ENCODE measurements around the gene SPRR2G.
"Not testable (repeated sequence)": the region's sequence is repeated elsewhere in the genome, so short reads cannot be mapped to it uniquely, and the experiment has no call there.

The SPRR2G gene

GRCh38 chr1:153150846-153151245, at the start of gene SPRR2G:
SPRR2G (minus strand) TSS chr1:153150890; CDS start chr1:153150110, 780 bp downstream.
- DNase-seq (ENCODE audit: low read depth), result no peak

- DNase-seq (ENCODE audit: low read depth), result no peak
These were observed 44.5 kb upstream of the SPRR2G start for GRCh38 chr1:153195216-153195615.

- no peak for DNase-seq (ENCODE audit: low read depth)
These were observed 43.8 kb upstream of the SPRR2G start for GRCh38 chr1:153194331-153195050.

GRCh38 chr1:153192697-153193096, 42.0 kb upstream of the SPRR2G start:
- no peak for DNase-seq (ENCODE audit: low read depth)

- DNase-seq (ENCODE audit: low read depth), result no peak
These were observed 39.7 kb upstream of the SPRR2G start for GRCh38 chr1:153190373-153190772.

GRCh38 chr1:153188301-153188700, 37.6 kb upstream of the SPRR2G start:
- not testable (repeated sequence) for DNase-seq (ENCODE audit: low read depth)

- no peak for DNase-seq (ENCODE audit: low read depth)
These were observed 29.9 kb upstream of the SPRR2G start for GRCh38 chr1:153180556-153180955.

GRCh38 chr1:153178922-153179321, 28.2 kb upstream of the SPRR2G start:
- no peak for DNase-seq (ENCODE audit: low read depth)

GRCh38 chr1:153174624-153175023, 23.9 kb upstream of the SPRR2G start:
- DNase-seq (ENCODE audit: low read depth), result no peak

GRCh38 chr1:153168686-153169085, 18.0 kb upstream of the SPRR2G start:
- DNase-seq (ENCODE audit: low read depth), result no peak

- DNase-seq (ENCODE audit: low read depth), result no peak
These were observed 4.9 kb upstream of the SPRR2G start for GRCh38 chr1:153155541-153155940.

GRCh38 chr1:153152481-153152880, 1.8 kb upstream of the SPRR2G start:
- no peak for DNase-seq (ENCODE audit: low read depth)

- DNase-seq (ENCODE audit: low read depth), result no peak
These were observed 9.3 kb downstream of the SPRR2G start for GRCh38 chr1:153141377-153141776.

- no peak for DNase-seq (ENCODE audit: low read depth)
These were observed 10.2 kb downstream of the SPRR2G start for GRCh38 chr1:153140484-153140883.

- DNase-seq (ENCODE audit: low read depth), result no peak
These were observed 16.9 kb downstream of the SPRR2G start for GRCh38 chr1:153133743-153134142.

- DNase-seq (ENCODE audit: low read depth), result no peak
These were observed 17.4 kb downstream of the SPRR2G start for GRCh38 chr1:153133267-153133666.

GRCh38 chr1:153128688-153129087, 22.0 kb downstream of the SPRR2G start:
- DNase-seq (ENCODE audit: low read depth), result not testable (repeated sequence)

GRCh38 chr1:153127296-153127695, 23.4 kb downstream of the SPRR2G start:
- no peak for DNase-seq (ENCODE audit: low read depth)

GRCh38 chr1:153125536-153125935, 25.2 kb downstream of the SPRR2G start:
- no peak for DNase-seq (ENCODE audit: low read depth)

GRCh38 chr1:153123793-153124192, 26.9 kb downstream of the SPRR2G start:
- not testable (repeated sequence) for DNase-seq (ENCODE audit: low read depth)

GRCh38 chr1:153122831-153123421, 27.8 kb downstream of the SPRR2G start:
- DNase-seq (ENCODE audit: low read depth), result no peak

GRCh38 chr1:153120945-153121344, 29.7 kb downstream of the SPRR2G start:
- no peak for DNase-seq (ENCODE audit: low read depth)

- DNase-seq (ENCODE audit: low read depth), result no peak
These were observed 31.2 kb downstream of the SPRR2G start for GRCh38 chr1:153119491-153119971.

GRCh38 chr1:153115264-153115663, 35.4 kb downstream of the SPRR2G start:
- not testable (repeated sequence) for DNase-seq (ENCODE audit: low read depth)

Measured in stimulated activated CD8-positive, alpha-beta memory T cell treated with anti-CD3 and anti-CD28 coated beads, Interleukin-12 subunit alpha, Interleukin-12 subunit beta, amount 100 ng/mL, for 4 hours (primary cell).